Testis (tissue), 5 donors: Measurements from ENCODE around the gene CNNM3. TPM values are rescaled to one million over a fixed set of nuclear protein-coding genes. Genes with fewer than 3 reads are reported as not detected.

Experiments used
- DNase-seq: peaks from one replicate; pipeline ENCODE4 v3.0.0-alpha.2; 2019
- H3K27ac ChIP-seq, 2 donors: fragments of 200-600 bp; sonication (generic); one replicate each; pipeline ENCODE4 v1.5.1; 2019
- H3K27me3 ChIP-seq: fragments of 200-600 bp; sonication (generic); one replicate; pipeline ENCODE4 v1.5.1; 2019
- H3K36me3 ChIP-seq: fragments of 200-600 bp; sonication (generic); one replicate; pipeline ENCODE4 v1.5.1; 2017; ENCODE audit warnings: low read depth; ENCODE audit errors: missing control alignments
- H3K4me1 ChIP-seq: fragments of 200-600 bp; sonication (generic); one replicate; pipeline ENCODE4 v1.5.1; 2019
- H3K4me3 ChIP-seq, 2 donors: fragments of 200-600 bp; sonication (generic); one replicate each; pipeline ENCODE4 v1.5.1; 2017 to 2019
- H3K9me3 ChIP-seq: fragments of 200-600 bp; sonication (generic); one replicate; pipeline ENCODE4 v1.5.1; 2017
- POLR2A ChIP-seq: fragments of 450-650 bp; IDR thresholded peaks from one replicate; pipeline ENCODE4 v1.6.1; 2017; ENCODE audit warnings: antibody characterized with exemption, mild to moderate bottlenecking, moderate library complexity
- WGBS, 2 donors: methylation state at CpG; one replicate each; pipeline ENCODE4 v1.1.5; 2018; 5-methylcytosine and 5-hydroxymethylcytosine counted together
- intact Hi-C: fragments of 100-400 bp; cut with DNase I; formaldehyde crosslinking; loops from one replicate; pipeline ENCODE4 v1.15.1; 2023; ENCODE audit warnings: low total_unique reads
- long read RNA-seq, 2 donors: transcript quantifications; one replicate each; lab custom pipeline, GENCODE V29; 2026
- polyA plus RNA-seq: library from polyadenylated mRNA; stranded (reverse); fragments of 350-450 nt; fragmentation: Illumina TruSeq; extraction: RNeasy Lipid Tissue Mini Kit (QIAGEN cat#74804); gene quantifications from one replicate; pipeline ENCODE4 v1.2.3, GENCODE V29; 2014; ENCODE audit warnings: low read depth, low replicate concordance; ENCODE audit not compliant: insufficient read depth
- total RNA-seq, 2 donors: library from RNA; depleted of rRNA; stranded (reverse); fragments of >200 nt; gene quantifications; one replicate each; pipeline ENCODE4 v1.2.3, GENCODE V29; 2016
- TF ChIP-seq, protein P1 (sequence below), 3 experiments: fragments of 450-650 bp in 2 of 3; fragments of 200-600 bp in 1 of 3; sonication (generic) in 1 of 3; IDR thresholded peaks; one replicate each; pipeline ENCODE4 v1.5.1; 2016 to 2019; ENCODE audit warnings: antibody characterized with exemption in 3 of 3, mild to moderate bottlenecking in 2 of 3, moderate library complexity in 1 of 3

CNNM3 gene
- total RNA-seq (10 to 100 TPM; 32.2 to 33.6 TPM), polyA plus RNA-seq (33.5 TPM)
- long read RNA-seq, donor 1, transcript CNNM3-201 (8 exons, 3,447 nt) = major isoform, 5 of 5 reads
- long read RNA-seq, donor 1, partial matches to known transcripts = 0 of 5 reads
- long read RNA-seq, donor 1, other reads (novel, unspliced or antisense) = 0 of 5 reads
- long read RNA-seq, donor 2, partial matches to known transcripts = 0 of 4 reads
- long read RNA-seq, donor 2, other reads (novel, unspliced or antisense) = 0 of 4 reads

DNA sequence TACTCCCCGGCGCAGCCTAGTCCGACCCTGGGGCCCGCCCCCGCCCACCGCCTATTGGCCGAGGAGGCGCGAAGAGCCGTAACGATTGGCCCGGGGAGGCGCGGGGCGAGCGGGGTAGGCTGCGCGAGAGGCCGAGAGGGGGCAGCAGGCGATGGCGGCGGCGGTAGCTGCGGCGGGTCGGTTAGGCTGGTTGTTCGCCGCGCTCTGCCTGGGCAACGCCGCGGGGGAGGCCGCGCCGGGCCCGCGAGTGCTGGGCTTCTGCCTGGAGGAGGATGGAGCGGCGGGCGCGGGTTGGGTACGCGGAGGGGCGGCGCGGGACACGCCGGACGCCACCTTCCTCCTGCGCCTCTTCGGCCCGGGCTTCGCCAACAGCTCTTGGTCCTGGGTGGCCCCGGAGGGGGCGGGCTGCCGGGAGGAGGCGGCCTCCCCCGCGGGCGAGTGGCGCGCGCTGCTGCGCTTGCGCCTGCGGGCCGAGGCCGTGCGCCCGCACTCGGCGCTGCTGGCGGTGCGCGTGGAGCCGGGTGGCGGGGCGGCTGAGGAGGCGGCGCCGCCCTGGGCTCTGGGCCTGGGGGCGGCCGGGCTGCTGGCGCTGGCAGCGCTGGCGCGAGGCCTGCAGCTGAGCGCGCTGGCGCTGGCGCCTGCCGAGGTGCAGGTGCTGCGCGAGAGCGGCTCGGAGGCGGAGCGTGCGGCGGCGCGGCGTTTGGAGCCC lies at the start of gene CNNM3:
TSS of gene CNNM3 (plus strand) at position 142 of the 709 bp plus-strand sequence. CDS start at position 152, 10 bp downstream.
- intact Hi-C loops = loop anchor here (5.0 kb wide), 1 partner anchor 136 kb away; no protein-coding TSS in a partner anchor
- peaks cover 20% of the 10 kb centered on the region for H3K4me1 ChIP-seq
- H3K27ac ChIP-seq = peak within 1 kb of the TSS; percentile 91 to 94
- no peaks in the 10 kb centered on the region for H3K9me3 ChIP-seq
- no peaks in the 10 kb centered on the region for H3K36me3 ChIP-seq
- TF ChIP-seq POLR2A = no peak
- TF ChIP-seq, protein P1, sequence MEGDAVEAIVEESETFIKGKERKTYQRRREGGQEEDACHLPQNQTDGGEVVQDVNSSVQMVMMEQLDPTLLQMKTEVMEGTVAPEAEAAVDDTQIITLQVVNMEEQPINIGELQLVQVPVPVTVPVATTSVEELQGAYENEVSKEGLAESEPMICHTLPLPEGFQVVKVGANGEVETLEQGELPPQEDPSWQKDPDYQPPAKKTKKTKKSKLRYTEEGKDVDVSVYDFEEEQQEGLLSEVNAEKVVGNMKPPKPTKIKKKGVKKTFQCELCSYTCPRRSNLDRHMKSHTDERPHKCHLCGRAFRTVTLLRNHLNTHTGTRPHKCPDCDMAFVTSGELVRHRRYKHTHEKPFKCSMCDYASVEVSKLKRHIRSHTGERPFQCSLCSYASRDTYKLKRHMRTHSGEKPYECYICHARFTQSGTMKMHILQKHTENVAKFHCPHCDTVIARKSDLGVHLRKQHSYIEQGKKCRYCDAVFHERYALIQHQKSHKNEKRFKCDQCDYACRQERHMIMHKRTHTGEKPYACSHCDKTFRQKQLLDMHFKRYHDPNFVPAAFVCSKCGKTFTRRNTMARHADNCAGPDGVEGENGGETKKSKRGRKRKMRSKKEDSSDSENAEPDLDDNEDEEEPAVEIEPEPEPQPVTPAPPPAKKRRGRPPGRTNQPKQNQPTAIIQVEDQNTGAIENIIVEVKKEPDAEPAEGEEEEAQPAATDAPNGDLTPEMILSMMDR (IDR thresholded peaks at IDR 0.05) = peak; percentile 55 to 65 (median 56)
- H3K4me3 ChIP-seq = peak within 1 kb of the TSS; percentile 80 to 86
- H3K27me3 ChIP-seq = no peaks in the 10 kb centered on the region
- peak; percentile 97 for DNase-seq
- WGBS, 2 donors = 0 to 1% methylated on average over 17 to 28 of the region's 103 CpGs

GRCh38 chr2:96767135-96767871 lies 48.8 kb upstream of the CNNM3 start:
- no peak overlapping the region for H3K4me3 ChIP-seq
- H3K9me3 ChIP-seq = no peaks in the 10 kb centered on the region
- peaks cover 22% of the 10 kb centered on the region for H3K4me1 ChIP-seq
- 89 to 92% methylated on average over 9 of the region's 9 CpGs for WGBS, 2 donors
- intact Hi-C loops = no loop called here
- no peaks in the 10 kb centered on the region for H3K36me3 ChIP-seq
- no peaks in the 10 kb centered on the region for H3K27me3 ChIP-seq
- no peak for DNase-seq
- no peak overlapping the region for H3K27ac ChIP-seq
- TF ChIP-seq POLR2A = no peak
- TF ChIP-seq, protein P1 (IDR thresholded peaks at IDR 0.05) = no peak

DNA sequence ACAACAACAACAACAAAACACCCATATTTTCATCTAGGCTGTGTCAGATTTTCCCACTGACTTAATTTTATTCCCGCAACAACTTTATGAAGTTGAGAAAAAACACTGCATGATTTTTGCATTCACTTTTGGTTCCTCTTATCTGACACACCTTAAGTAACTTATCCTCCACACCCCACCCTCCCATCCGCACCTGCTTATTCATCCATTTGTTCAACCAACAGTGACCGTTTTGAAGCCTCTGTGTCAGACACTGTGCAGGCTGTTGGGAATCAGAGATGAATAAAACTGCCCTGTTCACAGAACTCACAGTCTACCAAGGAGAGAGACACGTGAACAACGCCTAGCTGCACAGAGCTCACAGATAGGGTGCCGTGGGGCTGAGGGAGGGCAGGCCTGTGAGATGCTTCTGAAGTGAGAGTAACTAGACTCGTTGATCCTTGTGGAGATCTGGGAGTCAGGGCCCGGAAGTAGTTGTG lies 47.9 kb upstream of the CNNM3 start:
- TF ChIP-seq POLR2A = no peak
- TF ChIP-seq, protein P1 (IDR thresholded peaks at IDR 0.05) = no peak
- no peak for DNase-seq
- WGBS, 2 donors = 81 to 87% methylated on average over 8 of the region's 8 CpGs
- H3K36me3 ChIP-seq = no peaks in the 10 kb centered on the region
- no peaks in the 10 kb centered on the region for H3K9me3 ChIP-seq
- intact Hi-C loops = no loop called here
- H3K4me1 ChIP-seq = peaks cover 16% of the 10 kb centered on the region
- no peak overlapping the region for H3K27ac ChIP-seq
- H3K27me3 ChIP-seq = no peaks in the 10 kb centered on the region
- no peak overlapping the region for H3K4me3 ChIP-seq

DNA sequence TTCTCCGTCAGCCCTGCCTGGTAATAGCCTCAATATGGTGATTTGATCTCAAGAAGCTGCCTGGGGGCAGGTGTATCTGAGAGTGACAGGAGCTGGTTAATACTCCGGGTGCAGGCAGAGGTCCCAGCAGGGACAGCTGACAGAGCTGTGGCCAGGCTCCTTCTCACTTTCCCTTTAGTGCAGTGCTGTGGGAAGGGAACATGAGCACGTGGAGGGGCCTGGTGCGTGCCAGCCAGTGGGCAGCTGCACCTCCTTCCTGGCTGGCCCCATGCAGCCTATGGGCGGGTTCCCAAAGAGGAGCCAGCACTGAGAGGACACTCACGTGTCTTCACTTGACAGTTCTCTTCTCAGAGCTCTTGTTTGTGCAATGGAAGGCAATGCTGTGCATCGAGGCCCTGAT lies 46.3 kb upstream of the CNNM3 start:
- 59 to 75% methylated on average over 6 to 7 of the region's 7 CpGs for WGBS, 2 donors
- Histone ChIP-seq H3K27me3 (no peaks in the 10 kb centered on the region), H3K4me1 (no peaks in the 10 kb centered on the region), H3K27ac (no peak overlapping the region), H3K4me3 (no peak overlapping the region), H3K36me3 (no peaks in the 10 kb centered on the region), H3K9me3 (no peaks in the 10 kb centered on the region)
- TF ChIP-seq, protein P1 (IDR thresholded peaks at IDR 0.05) = no peak
- TF ChIP-seq POLR2A = no peak
- intact Hi-C loops = no loop called here
- DNase-seq = peak; percentile 42
